ENCODE data around the gene METTL21C.

GRCh38 chr13:102718746-102719145 is 23.9 kb upstream of the METTL21C start:
- no peak for TF ChIP-seq SIN3A (IDR thresholded peaks at IDR 0.05; ENCODE audit: borderline replicate concordance, insufficient read depth, low read length)
- TF ChIP-seq POLR2AphosphoS5 (IDR thresholded peaks at IDR 0.05; ENCODE audit: low read depth, low read length): no peak
- no peak for TF ChIP-seq REST (IDR thresholded peaks at IDR 0.05; ENCODE audit: insufficient read depth in 1 of 2, low read depth in 2 of 2, low read length in 2 of 2)
- TF ChIP-seq TAF1 (IDR thresholded peaks at IDR 0.05; ENCODE audit: borderline replicate concordance, insufficient read depth, low read length): no peak

All from PFSK-1 (cell line).